ENCODE results near the gene THY1.

DNA sequence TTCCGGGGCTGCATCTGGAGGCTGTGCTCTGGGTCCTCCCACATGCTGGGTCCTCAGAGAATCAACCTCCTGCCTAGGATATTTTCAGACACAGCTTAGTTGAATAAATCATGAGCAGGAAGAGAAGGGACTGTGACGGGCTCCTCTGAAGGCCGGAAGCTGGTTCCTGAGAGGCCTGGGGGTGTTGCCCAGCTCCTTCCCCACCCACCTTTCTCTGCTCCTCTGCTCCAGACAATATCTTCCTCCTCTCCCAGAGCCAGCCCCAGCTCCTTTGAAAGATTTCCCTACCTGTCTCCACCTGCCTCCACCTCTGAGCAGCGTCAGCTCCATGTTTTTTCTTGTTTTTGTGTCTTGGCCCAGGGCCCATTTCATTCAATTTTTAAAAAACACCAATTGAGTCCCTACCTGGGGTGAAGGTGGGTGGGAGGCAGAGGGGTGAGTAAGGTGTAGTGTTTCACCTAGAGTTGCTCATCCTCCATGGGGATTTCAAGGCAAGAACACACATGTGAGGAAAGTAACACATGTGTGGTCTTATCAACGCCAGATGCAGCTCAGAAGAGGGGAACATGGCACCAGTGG lies 24.8 kb upstream of the THY1 start:
- TF ChIP-seq FOXK2 (IDR thresholded peaks at IDR 0.05) = no peak
- TF ChIP-seq FOXA1 (IDR thresholded peaks at IDR 0.05) = no peak
- TF ChIP-seq BHLHE40 (IDR thresholded peaks at IDR 0.05; ENCODE audit: borderline replicate concordance) = no peak
- TF ChIP-seq PKNOX1 (IDR thresholded peaks at IDR 0.05) = no peak
- TF ChIP-seq CTBP1 (IDR thresholded peaks at IDR 0.05; ENCODE audit: borderline replicate concordance) = no peak
- TF ChIP-seq NFRKB (IDR thresholded peaks at IDR 0.05) = no peak
- TF ChIP-seq ARNT (IDR thresholded peaks at IDR 0.05) = no peak
- no peak for TF ChIP-seq SP1 (IDR thresholded peaks at IDR 0.05)
- TF ChIP-seq L3MBTL2 (conservative IDR thresholded peaks at IDR 0.05) = no peak
- TF ChIP-seq LEF1 (IDR thresholded peaks at IDR 0.05; ENCODE audit: borderline replicate concordance) = no peak
